ENCODE measurements around the gene CACNB1.

DNA sequence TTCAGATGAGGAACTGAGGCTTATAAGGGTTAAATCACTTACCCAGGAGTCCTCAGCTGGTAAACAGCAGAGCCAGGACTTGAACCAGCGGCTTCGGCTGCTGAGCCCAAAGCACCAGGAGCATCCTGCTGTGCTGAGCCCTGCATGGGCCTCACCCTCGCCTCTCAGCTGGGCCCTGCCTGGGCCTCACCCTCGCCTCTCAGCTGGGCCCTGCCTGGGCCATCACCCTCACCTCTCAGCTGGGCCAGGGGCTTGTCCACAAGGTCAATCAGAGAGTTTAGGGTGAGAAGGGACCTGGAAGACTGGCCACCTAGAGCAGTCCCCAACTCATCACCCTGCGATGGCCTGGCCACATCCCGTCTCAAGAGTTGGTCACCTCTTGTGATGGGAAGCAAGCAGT lies 24.1 kb upstream of the CACNB1 start:
- TF ChIP-seq CTCF (IDR thresholded peaks at IDR 0.05) (no peak), ZFX (IDR thresholded peaks at IDR 0.05; ENCODE audit: borderline replicate concordance) (no peak)

Data from 22Rv1 (cell line).